IMR-90 (cell line): ENCODE data around the gene YTHDC2. TPM values are rescaled to one million over a fixed set of nuclear protein-coding genes. Genes with fewer than 3 reads are reported as not detected.

Experiments
- MAZ ChIP-seq: IDR thresholded peaks from 2 replicates; pipeline ENCODE4 v1.6.1; 2012; ENCODE audit warnings: low read depth, mild to moderate bottlenecking, low read length, improper control_type of control experiment, moderate library complexity, borderline replicate concordance
- NFE2L2 ChIP-seq: fragments of 150-350 bp; IDR thresholded peaks from 2 replicates; pipeline ENCODE4 v1.6.1; 2016; ENCODE audit warnings: low read depth, mild to moderate bottlenecking, low read length
- RAD21 ChIP-seq: IDR thresholded peaks from 2 replicates; pipeline ENCODE4 v1.6.1; 2012; ENCODE audit warnings: low read length, improper control_type of control experiment
- RCOR1 ChIP-seq: IDR thresholded peaks from 2 replicates; pipeline ENCODE4 v1.6.1; 2012; ENCODE audit warnings: mild to moderate bottlenecking, low read length, improper control_type of control experiment; ENCODE audit not compliant: insufficient replicate concordance
- USF2 ChIP-seq: fragments of 150-350 bp; IDR thresholded peaks from 2 replicates; pipeline ENCODE4 v1.6.1; 2017; ENCODE audit warnings: mild to moderate bottlenecking, antibody characterized with exemption, low read length, low read depth
- polyA plus RNA-seq, 3 experiments: library from polyadenylated mRNA; depleted of rRNA; stranded (reverse); fragments of >200 nt; gene quantifications; 2 replicates each; pipeline ENCODE4 v1.2.3, GENCODE V29; 2012; ENCODE audit warnings: low replicate concordance in 1 of 3
- total RNA-seq: library from RNA; depleted of rRNA; stranded (reverse); fragments of >200 nt; gene quantifications from 2 replicates; pipeline ENCODE4 v1.2.3, GENCODE V29; 2012

Gene YTHDC2
- total and polyA plus RNA-seq, 2 of the 4 experiments (the other 2 are of a cell fraction), result 6.5 to 13.4 TPM

- no peak for TF ChIP-seq RCOR1
- TF ChIP-seq RAD21, result peak; percentile 49
- TF ChIP-seq MAZ, result no peak
- 0 out of 2 replicates have a peak, but pooled peaks have one; percentile 16 for TF ChIP-seq NFE2L2
- peak; percentile 57; the same call in 1 of the 2 replicates for TF ChIP-seq USF2
These were observed at the start of gene YTHDC2 (continued) for GRCh38 chr5:113513384-113514288.
